SK-N-SH treated with all-trans-retinoic acid at 6 μM for 48 hours (cell line): Measurements from ENCODE around the gene CRHR2.

Source experiments
- ATAC-seq: fragments of 200-7000 bp; cut with Tn5 transposase; 3 replicates; pipeline ENCODE4 v1.9.1; 2020; ENCODE audit warnings: mild to moderate bottlenecking, moderate library complexity
- ARNTL ChIP-seq: fragments of 450-650 bp; formaldehyde crosslinking; IDR thresholded peaks from 2 replicates; pipeline ENCODE4 v1.5.0; 2020; ENCODE audit warnings: low read depth, mild to moderate bottlenecking, moderate library complexity, borderline replicate concordance
- CSDC2 ChIP-seq: fragments of 250-450 bp; sonication (Bioruptor Pico); IDR thresholded peaks from 2 replicates; pipeline ENCODE4 v1.5.0; 2020; ENCODE audit warnings: mild to moderate bottlenecking, moderate library complexity
- CSRNP3 ChIP-seq: fragments of 250-450 bp; sonication (Bioruptor Pico); IDR thresholded peaks from 2 replicates; pipeline ENCODE4 v1.5.1; 2021; ENCODE audit warnings: mild to moderate bottlenecking, moderate library complexity
- ESRRG ChIP-seq: fragments of 250-450 bp; sonication (Bioruptor Pico); IDR thresholded peaks from 2 replicates; pipeline ENCODE4 v1.6.1; 2021; ENCODE audit warnings: mild to moderate bottlenecking
- GLIS3 ChIP-seq: fragments of 250-450 bp; sonication (Bioruptor Pico); IDR thresholded peaks from 2 replicates; pipeline ENCODE4 v1.5.0; 2020; ENCODE audit warnings: mild to moderate bottlenecking, moderate library complexity
- ISL1 ChIP-seq: fragments of 250-450 bp; sonication (Bioruptor Pico); IDR thresholded peaks from 2 replicates; pipeline ENCODE4 v2.1.2; 2022; ENCODE audit warnings: mild to moderate bottlenecking, moderate library complexity
- PATZ1 ChIP-seq: fragments of 250-450 bp; sonication (Bioruptor Pico); IDR thresholded peaks from 2 replicates; pipeline ENCODE4 v1.8.0; 2020; ENCODE audit warnings: mild to moderate bottlenecking, moderate library complexity, borderline replicate concordance
- PPARA ChIP-seq: fragments of 250-450 bp; sonication (Bioruptor Pico); IDR thresholded peaks from 2 replicates; pipeline ENCODE4 v1.5.0; 2020; ENCODE audit warnings: mild to moderate bottlenecking, borderline replicate concordance
- RARB ChIP-seq: fragments of 250-450 bp; sonication (Bioruptor Pico); IDR thresholded peaks from 2 replicates; pipeline ENCODE4 v1.8.0; 2021; ENCODE audit warnings: mild to moderate bottlenecking, moderate library complexity
- SNAI2 ChIP-seq: fragments of 250-450 bp; sonication (Bioruptor Pico); IDR thresholded peaks from 2 replicates; pipeline ENCODE4 v1.5.0; 2020; ENCODE audit warnings: mild to moderate bottlenecking, moderate library complexity
- TCF4 ChIP-seq: fragments of 250-450 bp; sonication (Bioruptor Pico); IDR thresholded peaks from 2 replicates; pipeline ENCODE4 v1.8.0; 2021; ENCODE audit warnings: mild to moderate bottlenecking, moderate library complexity, borderline replicate concordance
- TOX ChIP-seq: fragments of 250-450 bp; sonication (Bioruptor Pico); IDR thresholded peaks from 2 replicates; pipeline ENCODE4 v1.8.0; 2021; ENCODE audit warnings: mild to moderate bottlenecking, moderate library complexity, borderline replicate concordance
- ZC3H10 ChIP-seq: fragments of 250-450 bp; sonication (Bioruptor Pico); IDR thresholded peaks from 2 replicates; pipeline ENCODE4 v1.5.1; 2021; ENCODE audit warnings: mild to moderate bottlenecking, moderate library complexity
- ZFP3 ChIP-seq: fragments of 250-450 bp; sonication (Bioruptor Pico); IDR thresholded peaks from 2 replicates; pipeline ENCODE4 v1.5.0; 2020; ENCODE audit warnings: mild to moderate bottlenecking, moderate library complexity
- ZFP30 ChIP-seq: fragments of 450-650 bp; formaldehyde crosslinking; IDR thresholded peaks from 2 replicates; pipeline ENCODE4 v1.5.0; 2022; ENCODE audit warnings: mild to moderate bottlenecking, moderate library complexity
- ZNF70 ChIP-seq: fragments of 450-650 bp; formaldehyde crosslinking; IDR thresholded peaks from 2 replicates; pipeline ENCODE4 v1.5.0; 2020; ENCODE audit warnings: mild to moderate bottlenecking, moderate library complexity
- ZNF8 ChIP-seq: fragments of 450-650 bp; formaldehyde crosslinking; IDR thresholded peaks from 2 replicates; pipeline ENCODE4 v1.5.0; 2020; ENCODE audit warnings: mild to moderate bottlenecking, moderate library complexity
- TF ChIP-seq, protein P1 (sequence below): fragments of 250-450 bp; sonication (Bioruptor Pico); IDR thresholded peaks from 2 replicates; pipeline ENCODE4 v1.5.1; 2020; ENCODE audit warnings: low read depth, mild to moderate bottlenecking, moderate library complexity
- TF ChIP-seq, protein P2 (sequence below): fragments of 250-450 bp; sonication (Bioruptor Pico); IDR thresholded peaks from 2 replicates; pipeline ENCODE4 v1.5.0; 2020; ENCODE audit warnings: mild to moderate bottlenecking, moderate library complexity

Gene CRHR2

DNA sequence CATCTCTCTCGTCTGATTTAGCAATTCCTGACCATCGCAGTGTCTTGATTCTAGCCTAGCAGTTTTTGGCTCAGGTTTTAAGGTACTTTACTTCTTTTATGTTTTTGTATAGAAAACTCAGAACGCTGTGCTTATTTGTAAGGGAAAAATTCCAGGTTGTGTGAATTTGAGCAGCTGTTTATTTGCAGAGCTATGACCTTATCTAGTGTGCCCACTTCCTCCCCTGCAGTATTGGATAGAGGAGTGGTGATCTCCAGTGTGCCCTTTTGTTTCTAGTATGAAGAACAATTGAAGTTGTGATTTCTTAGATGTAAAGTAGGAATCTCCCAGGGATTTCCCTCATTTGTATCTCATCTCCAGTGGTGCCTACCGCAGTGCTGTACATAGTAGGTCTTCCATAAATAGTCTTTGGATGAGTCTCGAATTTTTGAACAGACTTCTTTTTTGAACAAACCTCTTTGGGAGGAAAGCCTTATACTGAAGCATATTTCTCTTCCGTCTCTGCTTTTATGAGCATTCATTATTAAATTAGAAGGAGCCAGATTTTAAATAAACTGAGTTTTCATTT, 47.5 kb downstream of the CRHR2 start:
- no peak for ATAC-seq
- TF ChIP-seq GLIS3 (no peak), ESRRG (CRISPR knock-in tag) (no peak), ISL1 (no peak), ZFP3 (CRISPR knock-in tag) (no peak), ZC3H10 (no peak), CSRNP3 (CRISPR knock-in tag) (no peak)

DNA sequence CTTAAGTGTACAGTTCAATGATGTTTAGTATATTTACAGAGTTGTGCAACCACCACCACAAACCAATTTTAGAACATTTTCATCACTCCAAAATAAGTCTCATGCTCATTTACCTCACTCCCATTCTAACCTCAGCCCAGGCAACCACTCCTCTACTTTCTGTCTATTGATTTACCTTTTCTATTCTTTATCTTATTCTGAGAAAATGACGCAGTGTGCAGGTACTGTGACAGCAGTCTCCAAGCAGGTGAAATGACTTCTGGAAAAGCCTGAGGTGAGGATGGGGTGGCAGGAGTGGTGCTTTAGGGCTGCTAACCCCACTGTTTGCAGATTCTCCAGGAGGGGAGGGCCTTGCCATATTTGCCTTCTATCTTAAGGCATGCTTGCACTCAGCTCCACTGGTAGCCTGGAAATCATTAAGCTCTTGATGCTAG, 48.0 kb downstream of the CRHR2 start:
- no peak for ATAC-seq
- TF ChIP-seq TOX = no peak
- TF ChIP-seq ZNF8 = no peak
- TF ChIP-seq, protein P1, sequence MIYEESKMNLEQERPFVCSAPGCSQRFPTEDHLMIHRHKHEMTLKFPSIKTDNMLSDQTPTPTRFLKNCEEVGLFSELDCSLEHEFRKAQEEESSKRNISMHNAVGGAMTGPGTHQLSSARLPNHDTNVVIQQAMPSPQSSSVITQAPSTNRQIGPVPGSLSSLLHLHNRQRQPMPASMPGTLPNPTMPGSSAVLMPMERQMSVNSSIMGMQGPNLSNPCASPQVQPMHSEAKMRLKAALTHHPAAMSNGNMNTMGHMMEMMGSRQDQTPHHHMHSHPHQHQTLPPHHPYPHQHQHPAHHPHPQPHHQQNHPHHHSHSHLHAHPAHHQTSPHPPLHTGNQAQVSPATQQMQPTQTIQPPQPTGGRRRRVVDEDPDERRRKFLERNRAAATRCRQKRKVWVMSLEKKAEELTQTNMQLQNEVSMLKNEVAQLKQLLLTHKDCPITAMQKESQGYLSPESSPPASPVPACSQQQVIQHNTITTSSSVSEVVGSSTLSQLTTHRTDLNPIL (CRISPR knock-in tag) = no peak
- no peak for TF ChIP-seq PPARA
- TF ChIP-seq, protein P2, sequence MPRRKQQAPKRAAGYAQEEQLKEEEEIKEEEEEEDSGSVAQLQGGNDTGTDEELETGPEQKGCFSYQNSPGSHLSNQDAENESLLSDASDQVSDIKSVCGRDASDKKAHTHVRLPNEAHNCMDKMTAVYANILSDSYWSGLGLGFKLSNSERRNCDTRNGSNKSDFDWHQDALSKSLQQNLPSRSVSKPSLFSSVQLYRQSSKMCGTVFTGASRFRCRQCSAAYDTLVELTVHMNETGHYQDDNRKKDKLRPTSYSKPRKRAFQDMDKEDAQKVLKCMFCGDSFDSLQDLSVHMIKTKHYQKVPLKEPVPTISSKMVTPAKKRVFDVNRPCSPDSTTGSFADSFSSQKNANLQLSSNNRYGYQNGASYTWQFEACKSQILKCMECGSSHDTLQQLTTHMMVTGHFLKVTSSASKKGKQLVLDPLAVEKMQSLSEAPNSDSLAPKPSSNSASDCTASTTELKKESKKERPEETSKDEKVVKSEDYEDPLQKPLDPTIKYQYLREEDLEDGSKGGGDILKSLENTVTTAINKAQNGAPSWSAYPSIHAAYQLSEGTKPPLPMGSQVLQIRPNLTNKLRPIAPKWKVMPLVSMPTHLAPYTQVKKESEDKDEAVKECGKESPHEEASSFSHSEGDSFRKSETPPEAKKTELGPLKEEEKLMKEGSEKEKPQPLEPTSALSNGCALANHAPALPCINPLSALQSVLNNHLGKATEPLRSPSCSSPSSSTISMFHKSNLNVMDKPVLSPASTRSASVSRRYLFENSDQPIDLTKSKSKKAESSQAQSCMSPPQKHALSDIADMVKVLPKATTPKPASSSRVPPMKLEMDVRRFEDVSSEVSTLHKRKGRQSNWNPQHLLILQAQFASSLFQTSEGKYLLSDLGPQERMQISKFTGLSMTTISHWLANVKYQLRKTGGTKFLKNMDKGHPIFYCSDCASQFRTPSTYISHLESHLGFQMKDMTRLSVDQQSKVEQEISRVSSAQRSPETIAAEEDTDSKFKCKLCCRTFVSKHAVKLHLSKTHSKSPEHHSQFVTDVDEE (CRISPR knock-in tag) = no peak
- no peak for TF ChIP-seq RARB (CRISPR knock-in tag)
- no peak for TF ChIP-seq SNAI2 (CRISPR knock-in tag)
- no peak for TF ChIP-seq CSRNP3 (CRISPR knock-in tag)
- TF ChIP-seq ZC3H10 = no peak
- TF ChIP-seq TCF4 = no peak
- no peak for TF ChIP-seq PATZ1
- TF ChIP-seq CSDC2 (CRISPR knock-in tag) = no peak
- TF ChIP-seq GLIS3 = no peak
- no peak for TF ChIP-seq ARNTL (CRISPR knock-in tag)
- TF ChIP-seq ESRRG (CRISPR knock-in tag) = no peak
- no peak for TF ChIP-seq ZNF70 (CRISPR knock-in tag)

DNA sequence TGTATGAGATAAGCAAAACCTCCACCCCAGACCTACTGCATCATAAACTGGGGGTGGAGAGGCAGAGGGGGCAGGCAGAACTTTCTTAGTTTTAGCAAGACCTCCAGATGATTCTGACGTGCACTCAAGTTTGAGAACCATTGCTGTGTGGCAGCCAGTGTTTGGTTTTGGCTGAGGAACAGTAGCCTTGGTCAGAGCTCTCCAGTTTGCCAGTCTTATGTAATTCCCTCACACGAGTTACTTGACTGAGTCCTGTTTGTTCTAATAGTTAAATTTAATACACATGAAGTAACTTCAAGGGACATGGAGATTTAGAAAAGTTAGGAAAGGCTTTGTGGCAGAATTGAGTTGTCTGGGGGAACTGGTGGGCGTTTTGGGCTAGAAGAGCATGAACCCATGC, 49.0 kb downstream of the CRHR2 start:
- TF ChIP-seq GLIS3 = no peak
- TF ChIP-seq, protein P2 (CRISPR knock-in tag) = no peak
- no peak for TF ChIP-seq TOX
- TF ChIP-seq ZFP30 = no peak
- no peak for TF ChIP-seq ZNF70 (CRISPR knock-in tag)
- no peak for TF ChIP-seq CSRNP3 (CRISPR knock-in tag)
- TF ChIP-seq ZC3H10 = no peak
- TF ChIP-seq, protein P1 (CRISPR knock-in tag) = no peak
- no peak for TF ChIP-seq RARB (CRISPR knock-in tag)
- ATAC-seq = no peak
